Pancreas (tissue), 10 donors: ENCODE data around the gene AP4E1. TPM values are rescaled to one million over a fixed set of nuclear protein-coding genes. Genes with fewer than 3 reads are reported as not detected.

ENCODE experiments used
- ATAC-seq, 4 donors: fragments of 200-7000 bp; cut with Tn5 transposase; one replicate each; pipeline versions ENCODE4 v1.8.0 to v1.9.1; 2020; ENCODE audit warnings: mild to moderate bottlenecking in 4 of 4, moderate library complexity in 4 of 4
- DNase-seq, 6 donors: peaks; one replicate each; pipeline ENCODE4 v3.0.0-alpha.2; 2020
- FAIRE-seq: peaks from 2 replicates; lab custom pipeline; 2012; peaks lifted over from hg19 to GRCh38; lab: Jason Lieb, UNC
- H3K27ac ChIP-seq, 4 donors: fragments of 200-600 bp; sonication (generic); 1 replicate in 3 of 4; 2 replicates in 1 of 4; pipeline versions ENCODE4 v1.5.0 to v1.8.0; 2020
- H3K27me3 ChIP-seq, 4 donors: fragments of 200-600 bp; one replicate each; pipeline ENCODE4 v1.8.0; 2021
- H3K36me3 ChIP-seq, 3 donors: fragments of 200-600 bp; sonication (generic) in 1 of 3; one replicate each; pipeline versions ENCODE4 v1.5.0 to v1.8.0; 2020 to 2021
- H3K4me1 ChIP-seq, 3 donors: fragments of 200-600 bp; one replicate each; pipeline ENCODE4 v1.8.0; 2021
- H3K4me3 ChIP-seq, 4 donors: fragments of 200-600 bp; sonication (generic) in 2 of 4; one replicate each; pipeline versions ENCODE4 v1.5.0 to v1.8.0; 2020 to 2021
- H3K9me3 ChIP-seq, 4 donors: fragments of 200-600 bp; one replicate each; pipeline ENCODE4 v1.8.0; 2021
- WGBS, 2 donors: extraction: QIAGEN DNeasy Blood & Tissue Kit; methylation state at CpG; one replicate each; pipeline ENCODE4 v1.1.7; 2013; 5-methylcytosine and 5-hydroxymethylcytosine counted together
- intact Hi-C, 3 donors: fragments of 100-400 bp; cut with DNase I; formaldehyde crosslinking; loops; one replicate each; pipeline versions ENCODE4 v1.11.1 to v1.14.2; 2022
- polyA plus RNA-seq, 2 donors: library from polyadenylated mRNA; stranded (reverse); fragments of 200-250 nt; gene quantifications; one replicate each; pipeline ENCODE4 v1.2.3, GENCODE V29; 2013
- total RNA-seq, 6 donors: library from RNA; stranded (reverse); fragmentation: NEBNext Ultra II Directional in 4 of 6; extraction: Animal tissue kit (Norgen Biotek cat#: 25700) in 4 of 6; gene quantifications; one replicate each; pipeline versions ENCODE4 v1.2.1 to v1.2.4, GENCODE V29; 2021 to 2023
- TF ChIP-seq, protein P1 (sequence below), 4 donors: fragments of 200-600 bp; sonication (generic) in 3 of 4; IDR thresholded peaks; one replicate each; pipeline versions ENCODE4 v1.5.0 to v1.8.0; 2021; ENCODE audit warnings: antibody characterized with exemption in 4 of 4
- donor health status: healthy with polysubstance abuse.
- donor health status: DM: no; HTN: no; CAD: no; lungs with moderate emphysema.
- donor health status: DM: no; HTN: no; CAD: no.
- donor health status: control.
- donor health status: control.
- donor health status: Bipolar disorder and iron deficiency.
- donor health status: DM: yes; HTN: yes; CAD: no.
- donor health status: DM: no; HTN: no; CAD: no.
- donor health status: DM: no; HTN: no; CAD: no.
- donor health status: DM: yes; HTN: yes; CAD: no.

AP4E1 gene
- total and polyA plus RNA-seq, 8 donors, result 1.1 to 4.8 (median 2.4) TPM

- Histone ChIP-seq H3K27me3 (no peaks in the 10 kb centered on the region), H3K4me1 (peaks cover 0 to 17% (median 0%) of the 10 kb centered on the region in 3 donors), H3K36me3 (no peaks in the 10 kb centered on the region), H3K9me3 (no peaks in the 10 kb centered on the region), H3K27ac (no peak overlapping the region), H3K4me3 (no peak overlapping the region)
- FAIRE-seq (no peak), ATAC-seq (no peak), DNase-seq (no peak)
- intact Hi-C loops, result no loop called here
- TF ChIP-seq, protein P1, sequence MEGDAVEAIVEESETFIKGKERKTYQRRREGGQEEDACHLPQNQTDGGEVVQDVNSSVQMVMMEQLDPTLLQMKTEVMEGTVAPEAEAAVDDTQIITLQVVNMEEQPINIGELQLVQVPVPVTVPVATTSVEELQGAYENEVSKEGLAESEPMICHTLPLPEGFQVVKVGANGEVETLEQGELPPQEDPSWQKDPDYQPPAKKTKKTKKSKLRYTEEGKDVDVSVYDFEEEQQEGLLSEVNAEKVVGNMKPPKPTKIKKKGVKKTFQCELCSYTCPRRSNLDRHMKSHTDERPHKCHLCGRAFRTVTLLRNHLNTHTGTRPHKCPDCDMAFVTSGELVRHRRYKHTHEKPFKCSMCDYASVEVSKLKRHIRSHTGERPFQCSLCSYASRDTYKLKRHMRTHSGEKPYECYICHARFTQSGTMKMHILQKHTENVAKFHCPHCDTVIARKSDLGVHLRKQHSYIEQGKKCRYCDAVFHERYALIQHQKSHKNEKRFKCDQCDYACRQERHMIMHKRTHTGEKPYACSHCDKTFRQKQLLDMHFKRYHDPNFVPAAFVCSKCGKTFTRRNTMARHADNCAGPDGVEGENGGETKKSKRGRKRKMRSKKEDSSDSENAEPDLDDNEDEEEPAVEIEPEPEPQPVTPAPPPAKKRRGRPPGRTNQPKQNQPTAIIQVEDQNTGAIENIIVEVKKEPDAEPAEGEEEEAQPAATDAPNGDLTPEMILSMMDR (IDR thresholded peaks at IDR 0.05), result no peak
- WGBS, 2 donors, result 91 to 93% methylated on average over 2 of the region's 2 CpGs
These were observed 27.8 kb upstream of the AP4E1 start for GRCh38 chr15:50880651-50881114.

- no peak for DNase-seq
- Histone ChIP-seq H3K4me1 (peaks cover 0 to 17% (median 0%) of the 10 kb centered on the region in 3 donors), H3K36me3 (no peaks in the 10 kb centered on the region), H3K27me3 (no peaks in the 10 kb centered on the region), H3K27ac (no peak overlapping the region), H3K4me3 (no peak overlapping the region), H3K9me3 (no peaks in the 10 kb centered on the region)
- TF ChIP-seq, protein P1 (IDR thresholded peaks at IDR 0.05), result no peak
- 50 to 54% methylated on average over 6 of the region's 6 CpGs for WGBS, 2 donors
- ATAC-seq, result no peak
- no peak for FAIRE-seq
- intact Hi-C loops, result no loop called here
These were observed 27.1 kb upstream of the AP4E1 start for GRCh38 chr15:50881121-50882048.

DNA sequence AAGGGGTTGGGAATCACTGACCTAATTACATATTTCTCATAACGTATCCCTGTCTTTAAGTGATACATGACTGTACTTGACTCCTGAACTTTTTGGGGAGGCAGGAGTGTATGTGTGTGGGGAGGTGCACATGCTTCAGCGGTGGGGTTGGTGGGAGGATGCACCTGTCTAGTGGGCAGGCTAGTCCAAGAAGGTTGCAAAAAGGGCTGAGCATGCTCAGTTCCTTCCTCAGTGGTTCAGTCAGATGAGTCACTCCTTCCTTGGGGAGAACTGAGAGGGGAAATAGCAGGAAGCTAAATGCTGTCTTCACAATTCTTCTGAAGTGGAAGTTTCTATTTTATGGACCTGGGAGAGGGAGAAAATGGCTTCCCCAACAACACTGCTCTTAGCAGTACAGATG lies 24.6 kb upstream of the AP4E1 start:
- H3K27ac ChIP-seq, result no peak overlapping the region
- FAIRE-seq, result no peak

DNA sequence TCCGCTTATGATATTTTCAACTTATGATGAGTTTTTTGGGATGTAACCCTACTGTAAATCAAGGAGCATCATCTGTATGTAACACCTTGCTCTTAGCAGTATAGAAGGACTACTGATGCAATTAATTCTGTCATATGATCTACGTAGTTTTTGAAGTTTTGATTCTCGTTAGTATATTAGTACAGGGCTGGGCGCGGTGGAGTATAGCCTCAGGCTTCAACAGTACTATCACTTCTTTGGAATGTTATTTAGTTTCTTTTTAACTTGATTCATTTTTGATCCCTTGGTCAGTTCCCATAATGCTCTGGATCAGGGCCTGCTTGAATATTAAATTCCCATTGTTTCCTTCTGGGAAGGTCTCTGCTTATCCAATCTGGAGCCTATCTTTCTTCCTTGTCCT lies 23.9 kb upstream of the AP4E1 start:
- no peaks in the 10 kb centered on the region for H3K9me3 ChIP-seq
- FAIRE-seq (no peak), ATAC-seq (peak in 2 of 4 donors; percentile 19 to 30), DNase-seq (no peak)
- 83 to 91% methylated on average over 5 of the region's 5 CpGs for WGBS, 2 donors
- TF ChIP-seq, protein P1 (IDR thresholded peaks at IDR 0.05), result no peak
- no peak overlapping the region for H3K4me3 ChIP-seq
- no peaks in the 10 kb centered on the region for H3K27me3 ChIP-seq
- peaks cover 0 to 14% (median 0%) of the 10 kb centered on the region in 3 donors for H3K4me1 ChIP-seq
- intact Hi-C loops, result no loop called here
- H3K27ac ChIP-seq, result peak overlapping the region in 1 of 4 donors; percentile 74
- no peaks in the 10 kb centered on the region for H3K36me3 ChIP-seq

More for the DNA sequence above, 24.6 kb upstream of the AP4E1 start:
- 64 to 74% methylated on average over 2 of the region's 2 CpGs for WGBS, 2 donors
- Histone ChIP-seq H3K4me3 (no peak overlapping the region), H3K4me1 (peaks cover 0 to 14% (median 0%) of the 10 kb centered on the region in 3 donors), H3K36me3 (no peaks in the 10 kb centered on the region), H3K27me3 (no peaks in the 10 kb centered on the region), H3K9me3 (no peaks in the 10 kb centered on the region)
- intact Hi-C loops, result no loop called here
- DNase-seq (no peak), ATAC-seq (peak in 2 of 4 donors; percentile 33 to 38)
- TF ChIP-seq, protein P1 (IDR thresholded peaks at IDR 0.05), result no peak

DNA sequence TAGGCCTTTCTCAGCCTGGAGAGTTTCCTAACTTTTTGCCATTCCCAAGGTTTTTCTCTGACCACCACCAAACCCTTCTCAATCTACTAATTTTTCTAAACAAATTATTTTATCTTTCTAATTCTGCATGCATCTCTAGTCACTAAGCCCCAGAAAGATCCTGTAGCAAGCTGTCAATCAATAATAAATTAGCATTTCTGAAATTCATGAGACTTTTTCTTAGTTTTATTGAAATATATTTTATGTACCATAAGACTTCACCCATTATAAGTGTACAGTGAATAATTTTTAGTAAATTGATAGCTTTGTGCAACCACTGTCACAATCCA lies 22.4 kb upstream of the AP4E1 start:
- TF ChIP-seq, protein P1 (IDR thresholded peaks at IDR 0.05), result no peak

More for the DNA sequence above, 22.4 kb upstream of the AP4E1 start:
- no peak for FAIRE-seq
- Histone ChIP-seq H3K27ac (no peak overlapping the region), H3K4me1 (peaks cover 0 to 14% (median 0%) of the 10 kb centered on the region in 3 donors), H3K9me3 (no peaks in the 10 kb centered on the region), H3K27me3 (no peaks in the 10 kb centered on the region), H3K4me3 (no peak overlapping the region), H3K36me3 (no peaks in the 10 kb centered on the region)
- DNase-seq, result no peak
- intact Hi-C loops, result no loop called here
- no peak for ATAC-seq
